H1 (cell line): Measurements from ENCODE around the gene GJA5. TPM values are rescaled to one million over a fixed set of nuclear protein-coding genes. Genes with fewer than 3 reads are reported as not detected.

Experiments used
- CTCF ChIA-PET: fragments of 300-600 bp; sonication (Branson Sonifier 250); formaldehyde crosslinking; loops from one replicate; lab custom pipeline; 2021; ENCODE audit not compliant: partially characterized antibody; lab: Charles Lee
- POLR2A ChIA-PET: fragments of 300-600 bp; sonication (Branson Sonifier 250); formaldehyde crosslinking; loops from one replicate; lab custom pipeline; 2021; ENCODE audit warnings: inconsistent platforms; ENCODE audit not compliant: partially characterized antibody; lab: Charles Lee
- DNase-seq, 2 experiments: peaks; one replicate each; pipeline versions ENCODE4 v3.0.0 to v3.0.0-alpha.2; 2010 to 2022; ENCODE audit warnings: low spot score in 2 of 2, low read depth in 1 of 2, mixed read lengths in 1 of 2
- FAIRE-seq: peaks from 2 replicates; lab custom pipeline; 2011; peaks lifted over from hg19 to GRCh38; lab: Jason Lieb, UNC
- H2AFZ ChIP-seq: 2 replicates; pipeline ENCODE4 v1.8.1; 2012; ENCODE audit warnings: low read length, inconsistent platforms
- H2AK5ac ChIP-seq: 2 replicates; pipeline ENCODE4 v1.6.1; 2013; ENCODE audit warnings: low read depth, low read length
- H2BK120ac ChIP-seq: replicated peaks from 2 replicates; pipeline ENCODE3; 2013; ENCODE audit warnings: low read depth, low read length, inconsistent platforms
- H2BK12ac ChIP-seq: 2 replicates; pipeline ENCODE4 v1.6.1; 2013; ENCODE audit warnings: low read depth, low read length
- H2BK15ac ChIP-seq: 2 replicates; pipeline ENCODE4 v1.6.1; 2013; ENCODE audit warnings: low read length
- H2BK20ac ChIP-seq: 2 replicates; pipeline ENCODE4 v1.6.1; 2013; ENCODE audit warnings: low read length
- H2BK5ac ChIP-seq: 2 replicates; pipeline ENCODE4 v1.6.1; 2013; ENCODE audit warnings: low read depth, low read length
- H3K14ac ChIP-seq: 2 replicates; pipeline ENCODE4 v1.6.1; 2013; ENCODE audit warnings: inconsistent platforms; ENCODE audit not compliant: insufficient read length
- H3K18ac ChIP-seq: 2 replicates; pipeline ENCODE4 v1.6.1; 2013; ENCODE audit warnings: low read length; ENCODE audit errors: extremely low read depth
- H3K23ac ChIP-seq: 2 replicates; pipeline ENCODE4 v1.6.1; 2013; ENCODE audit warnings: inconsistent platforms; ENCODE audit not compliant: insufficient read length
- H3K23me2 ChIP-seq: 2 replicates; pipeline ENCODE4 v1.6.1; 2013; ENCODE audit warnings: low read depth, low read length
- H3K27ac ChIP-seq: 2 replicates; pipeline ENCODE4 v1.6.1; 2011; ENCODE audit warnings: low read depth, low read length, inconsistent platforms
- H3K27me3 ChIP-seq, 4 experiments: replicated peaks in 1 of 4; 1 replicate in 1 of 4; 2 replicates in 3 of 4; pipeline versions ENCODE4 v1.6.1 to v1.8.1; 2011 to 2013; ENCODE audit warnings: low read length in 3 of 4, mild to moderate bottlenecking in 3 of 4, inconsistent platforms in 2 of 4, mixed read lengths in 2 of 4, moderate library complexity in 1 of 4; ENCODE audit not compliant: control insufficient read depth in 3 of 4, insufficient read depth in 3 of 4; ENCODE audit errors: extremely low read depth in 1 of 4
- H3K36me3 ChIP-seq, 4 experiments: 2 replicates each; pipeline versions ENCODE4 v1.6.1 to v1.8.1; 2011 to 2013; ENCODE audit warnings: mild to moderate bottlenecking in 4 of 4, low read length in 3 of 4, moderate library complexity in 2 of 4, control low read depth in 1 of 4, inconsistent platforms in 1 of 4; ENCODE audit not compliant: insufficient read depth in 4 of 4, control insufficient read depth in 2 of 4
- H3K4ac ChIP-seq: replicated peaks from 2 replicates; pipeline ENCODE3; 2013; ENCODE audit warnings: low read length, low read depth, mixed read lengths, inconsistent platforms; ENCODE audit not compliant: insufficient read length
- H3K4me1 ChIP-seq, 4 experiments: replicated peaks in 1 of 4; 1 replicate in 1 of 4; 2 replicates in 3 of 4; pipeline versions ENCODE4 v1.6.1 to v1.8.1; 2011 to 2013; ENCODE audit warnings: low read length in 3 of 4, inconsistent platforms in 2 of 4, mixed read lengths in 1 of 4; ENCODE audit not compliant: insufficient read depth in 4 of 4, control insufficient read depth in 3 of 4
- H3K4me2 ChIP-seq, 2 experiments: 2 replicates each; pipeline versions ENCODE4 v1.6.1 to v1.8.1; 2011 to 2013; ENCODE audit warnings: low read depth in 2 of 2, low read length in 2 of 2, control low read depth in 1 of 2, inconsistent platforms in 1 of 2, mild to moderate bottlenecking in 1 of 2; ENCODE audit not compliant: insufficient read depth in 1 of 2
- H3K4me3 ChIP-seq, 4 experiments: fragments of 200-600, 300-600 bp in 1 of 4; sonication (generic), shearing (Covaris generic), sonication (Bioruptor Twin) in 1 of 4; 2 replicates each; pipeline versions ENCODE4 v1.5.1 to v1.8.1; 2011 to 2016; ENCODE audit warnings: low read length in 4 of 4, low read depth in 3 of 4, control low read depth in 2 of 4, inconsistent platforms in 2 of 4, mild to moderate bottlenecking in 2 of 4, mixed read lengths in 1 of 4, moderate library complexity in 1 of 4; ENCODE audit not compliant: insufficient read depth in 2 of 4; ENCODE audit errors: extremely low read depth in 1 of 4
- H3K56ac ChIP-seq: replicated peaks from 2 replicates; pipeline ENCODE3; 2013; ENCODE audit warnings: low read depth, mild to moderate bottlenecking, mixed read lengths, low read length, inconsistent platforms; ENCODE audit not compliant: insufficient read length
- H3K79me1 ChIP-seq: 2 replicates; pipeline ENCODE4 v1.6.1; 2013; ENCODE audit warnings: low read depth, low read length, control low read depth
- H3K79me2 ChIP-seq, 2 experiments: 2 replicates each; pipeline versions ENCODE4 v1.6.1 to v1.8.1; 2012 to 2013; ENCODE audit warnings: low read length in 2 of 2, mild to moderate bottlenecking in 2 of 2, inconsistent platforms in 1 of 2; ENCODE audit not compliant: insufficient read depth in 2 of 2, control insufficient read depth in 1 of 2
- H3K9ac ChIP-seq, 4 experiments: replicated peaks in 1 of 4; 1 replicate in 1 of 4; 2 replicates in 3 of 4; pipeline versions ENCODE4 v1.6.1 to v1.8.1; 2011 to 2013; ENCODE audit warnings: low read depth in 3 of 4, low read length in 3 of 4, control low read depth in 2 of 4, mild to moderate bottlenecking in 2 of 4, moderate library complexity in 2 of 4, inconsistent platforms in 1 of 4; ENCODE audit errors: extremely low read depth in 1 of 4
- H3K9me3 ChIP-seq, 2 experiments: 2 replicates each; pipeline versions ENCODE4 v1.6.1 to v1.8.1; 2012 to 2013; ENCODE audit warnings: mild to moderate bottlenecking in 2 of 2, moderate library complexity in 2 of 2, control low read depth in 1 of 2, inconsistent platforms in 1 of 2, low read depth in 1 of 2, low read length in 1 of 2, mixed read lengths in 1 of 2; ENCODE audit not compliant: insufficient read depth in 2 of 2
- H4K20me1 ChIP-seq, 2 experiments: replicated peaks in 1 of 2; 2 replicates each; pipeline versions ENCODE3 to v1.8.1; 2011 to 2013; ENCODE audit warnings: inconsistent platforms in 2 of 2, low read length in 2 of 2, mild to moderate bottlenecking in 1 of 2; ENCODE audit not compliant: insufficient read depth in 2 of 2, control insufficient read depth in 1 of 2
- H4K5ac ChIP-seq: 2 replicates; pipeline ENCODE4 v1.6.1; 2013; ENCODE audit warnings: low read length, low read depth, mixed read lengths, inconsistent platforms; ENCODE audit not compliant: insufficient read length
- H4K8ac ChIP-seq: 2 replicates; pipeline ENCODE4 v1.8.0; 2013; ENCODE audit warnings: mild to moderate bottlenecking, moderate library complexity, low read length, inconsistent platforms; ENCODE audit not compliant: insufficient read depth; ENCODE audit errors: extremely low read depth
- H4K91ac ChIP-seq: replicated peaks from 2 replicates; pipeline ENCODE3; 2013; ENCODE audit warnings: low read length, mixed read lengths, inconsistent platforms; ENCODE audit not compliant: insufficient read length
- EGR1 ChIP-seq: IDR thresholded peaks from 2 replicates; pipeline ENCODE4 v1.6.1; 2011; ENCODE audit warnings: low read depth, low read length, borderline replicate concordance
- GTF2F1 ChIP-seq: IDR thresholded peaks from 2 replicates; pipeline ENCODE4 v1.6.1; 2012; ENCODE audit warnings: low read depth, low read length, improper control_type of control experiment, borderline replicate concordance
- NANOG ChIP-seq: IDR thresholded peaks from 2 replicates; pipeline ENCODE4 v1.6.1; 2011; ENCODE audit warnings: low read length, low read depth, mild to moderate bottlenecking, inconsistent platforms; ENCODE audit not compliant: insufficient read depth, poor library complexity, severe bottlenecking
- POLR2A ChIP-seq, 2 experiments: IDR thresholded peaks; 1 replicate in 1 of 2; 2 replicates in 1 of 2; pipeline ENCODE4 v1.6.1; 2011; ENCODE audit warnings: low read depth in 2 of 2, low read length in 2 of 2, mild to moderate bottlenecking in 2 of 2; ENCODE audit errors: control extremely low read depth in 1 of 2
- POU5F1 ChIP-seq: IDR thresholded peaks from 2 replicates; pipeline ENCODE4 v1.6.1; 2011; ENCODE audit warnings: low read depth, mild to moderate bottlenecking, low read length, moderate library complexity
- SIN3A ChIP-seq, 2 experiments: IDR thresholded peaks in 1 of 2; conservative IDR thresholded peaks in 1 of 2; 2 replicates each; pipeline ENCODE4 v1.6.1; 2011 to 2012; ENCODE audit warnings: low read length in 2 of 2, improper control_type of control experiment in 1 of 2, low read depth in 1 of 2, mild to moderate bottlenecking in 1 of 2
- SP1 ChIP-seq: IDR thresholded peaks from 2 replicates; pipeline ENCODE4 v1.6.1; 2011; ENCODE audit warnings: low read depth, low read length
- SP2 ChIP-seq: IDR thresholded peaks from 2 replicates; pipeline ENCODE4 v1.6.1; 2012; ENCODE audit warnings: mild to moderate bottlenecking, low read length, inconsistent platforms
- SRF ChIP-seq: IDR thresholded peaks from 2 replicates; pipeline ENCODE4 v1.6.1; 2011; ENCODE audit warnings: mild to moderate bottlenecking, low read depth, low read length, moderate library complexity
- TBP ChIP-seq: IDR thresholded peaks from 2 replicates; pipeline ENCODE4 v1.6.1; 2011; ENCODE audit warnings: low read depth, low read length, improper control_type of control experiment
- WGBS, 2 experiments: shearing (Covaris generic) in 1 of 2; methylation state at CpG; one replicate each; pipeline versions ENCODE4 v1.1.6 to v1.1.7; 2013 to 2015; ENCODE audit warnings: low lambda C conversion rate in 2 of 2, mixed read lengths in 2 of 2, inconsistent platforms in 1 of 2, low coverage in 1 of 2, missing lambda C conversion rate in 1 of 2; ENCODE audit not compliant: insufficient replicate concordance in 2 of 2, insufficient coverage in 1 of 2, insufficient read length in 1 of 2; ENCODE audit errors: extremely low coverage in 1 of 2, missing lambda C conversion rate in 1 of 2; 5-methylcytosine and 5-hydroxymethylcytosine counted together
- polyA plus RNA-seq, 7 experiments: library from polyadenylated mRNA; depleted of rRNA in 3 of 7; stranded (reverse) in 5 of 7; unstranded in 2 of 7; fragments of >200 nt in 5 of 7; fragments of 200-250 nt in 2 of 7; gene quantifications; 1 replicate in 5 of 7; 2 replicates in 1 of 7; 4 replicates in 1 of 7; pipeline versions ENCODE4 v1.2.1 to v1.2.3, GENCODE V29; 2011 to 2013; ENCODE audit warnings: missing spikeins in 2 of 7, mixed read lengths in 2 of 7
- total RNA-seq: library from RNA; stranded (reverse); fragmentation: NEBNext Ultra II Directional; extraction: Animal tissue kit (Norgen Biotek cat#: 25700); gene quantifications from 2 replicates; pipeline ENCODE4 v1.2.1, GENCODE V29; 2021
- TF ChIP-seq, protein P1 (sequence below): IDR thresholded peaks from 2 replicates; pipeline ENCODE4 v1.6.1; 2011; ENCODE audit warnings: low read depth, mild to moderate bottlenecking, low read length; ENCODE audit not compliant: insufficient read depth
- TF ChIP-seq, protein P2 (sequence below), 3 experiments: IDR thresholded peaks; 1 replicate in 2 of 3; 2 replicates in 1 of 3; pipeline versions ENCODE4 v1.5.1 to v1.6.1; 2011; ENCODE audit warnings: low read length in 3 of 3, mild to moderate bottlenecking in 3 of 3, inconsistent platforms in 2 of 3, low read depth in 1 of 3, moderate library complexity in 1 of 3; ENCODE audit not compliant: insufficient read depth in 1 of 3; ENCODE audit errors: control extremely low read depth in 1 of 3

The GJA5 gene
- total and polyA plus RNA-seq, 2 of the 8 experiments (the other 6 are each of a cell fraction or from before 2014, with no cell fraction given), result 1.2 to 2.7 TPM

DNA sequence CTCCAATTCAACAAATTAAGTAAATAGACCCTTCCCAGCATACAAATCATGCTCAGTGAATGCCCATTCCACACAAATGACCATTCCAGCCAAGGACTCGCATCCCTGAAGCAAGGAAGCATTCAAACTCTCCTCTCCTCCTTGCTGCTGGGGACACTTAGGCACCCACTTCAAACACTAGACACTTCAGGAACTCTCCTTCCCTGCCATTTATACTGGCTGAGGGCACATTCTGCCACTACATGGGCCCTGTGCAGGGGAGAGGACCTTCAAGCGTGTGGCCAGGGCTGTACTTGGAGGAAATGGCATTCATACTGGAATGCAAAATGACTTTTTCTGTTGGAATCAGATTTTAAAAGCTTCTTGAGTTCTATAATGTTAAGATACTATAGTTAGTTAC, 22.3 kb downstream of the GJA5 start:
- Histone ChIP-seq H3K14ac (no peak overlapping the region), H3K27me3 (no peaks in the 10 kb centered on the region), H3K27ac (no peak overlapping the region), H3K9me3 (no peaks in the 10 kb centered on the region), H2BK120ac (no peak overlapping the region), H2BK12ac (no peak overlapping the region), H3K36me3 (no peaks in the 10 kb centered on the region), H2BK5ac (no peak overlapping the region), H4K8ac (no peak overlapping the region), H3K79me2 (no peaks in the 10 kb centered on the region), H2BK15ac (no peak overlapping the region), H3K9ac (no peak overlapping the region), H4K5ac (no peak overlapping the region), H2AFZ (no peak overlapping the region), H3K23ac (no peak overlapping the region), H3K79me1 (no peaks in the 10 kb centered on the region), H3K4me3 (no peak overlapping the region), H4K91ac (no peak overlapping the region), H3K4me1 (no peaks in the 10 kb centered on the region), H3K18ac (no peak overlapping the region), H2BK20ac (no peak overlapping the region), H3K56ac (no peak overlapping the region), H4K20me1 (no peaks in the 10 kb centered on the region), H3K23me2 (no peaks in the 10 kb centered on the region), H2AK5ac (no peak overlapping the region), H3K4ac (no peak overlapping the region), H3K4me2 (no peak overlapping the region)
- CTCF ChIA-PET, result no interaction called here
- FAIRE-seq, result no peak
- POLR2A ChIA-PET, result no interaction called here
- 93% methylated on average over 2 of the region's 2 CpGs; no CpG with 5 or more reads in 1 of the 2 experiments for WGBS, 2 experiments
- DNase-seq, result no peak
- TF ChIP-seq SRF (no peak), SP1 (no peak), SIN3A (conservative IDR thresholded peaks at IDR 0.05 in 1 of 2, IDR thresholded peaks at IDR 0.05 in 1 of 2; ENCODE audit: low read depth in 1 of 2, low read length in 2 of 2) (no peak), GTF2F1 (no peak), TBP (no peak), NANOG (no peak), SP2 (no peak), POLR2A (IDR thresholded peaks at IDR 0.05; ENCODE audit: control extremely low read depth in 1 of 2, low read depth in 2 of 2, low read length in 2 of 2) (no peak), EGR1 (no peak), POU5F1 (no peak)
- TF ChIP-seq, protein P1, sequence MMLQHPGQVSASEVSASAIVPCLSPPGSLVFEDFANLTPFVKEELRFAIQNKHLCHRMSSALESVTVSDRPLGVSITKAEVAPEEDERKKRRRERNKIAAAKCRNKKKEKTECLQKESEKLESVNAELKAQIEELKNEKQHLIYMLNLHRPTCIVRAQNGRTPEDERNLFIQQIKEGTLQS, result no peak
- TF ChIP-seq, protein P2, sequence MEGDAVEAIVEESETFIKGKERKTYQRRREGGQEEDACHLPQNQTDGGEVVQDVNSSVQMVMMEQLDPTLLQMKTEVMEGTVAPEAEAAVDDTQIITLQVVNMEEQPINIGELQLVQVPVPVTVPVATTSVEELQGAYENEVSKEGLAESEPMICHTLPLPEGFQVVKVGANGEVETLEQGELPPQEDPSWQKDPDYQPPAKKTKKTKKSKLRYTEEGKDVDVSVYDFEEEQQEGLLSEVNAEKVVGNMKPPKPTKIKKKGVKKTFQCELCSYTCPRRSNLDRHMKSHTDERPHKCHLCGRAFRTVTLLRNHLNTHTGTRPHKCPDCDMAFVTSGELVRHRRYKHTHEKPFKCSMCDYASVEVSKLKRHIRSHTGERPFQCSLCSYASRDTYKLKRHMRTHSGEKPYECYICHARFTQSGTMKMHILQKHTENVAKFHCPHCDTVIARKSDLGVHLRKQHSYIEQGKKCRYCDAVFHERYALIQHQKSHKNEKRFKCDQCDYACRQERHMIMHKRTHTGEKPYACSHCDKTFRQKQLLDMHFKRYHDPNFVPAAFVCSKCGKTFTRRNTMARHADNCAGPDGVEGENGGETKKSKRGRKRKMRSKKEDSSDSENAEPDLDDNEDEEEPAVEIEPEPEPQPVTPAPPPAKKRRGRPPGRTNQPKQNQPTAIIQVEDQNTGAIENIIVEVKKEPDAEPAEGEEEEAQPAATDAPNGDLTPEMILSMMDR (IDR thresholded peaks at IDR 0.05; ENCODE audit: control extremely low read depth in 1 of 3, insufficient read depth in 1 of 3, low read depth in 1 of 3, low read length in 3 of 3), result no peak
